ENCODE results near the gene DSTYK. TPM values are rescaled to one million over a fixed set of nuclear protein-coding genes. Genes with fewer than 3 reads are reported as not detected.
"Not testable (repeated sequence)": the region's sequence is repeated elsewhere in the genome, so short reads cannot be mapped to it uniquely, and the experiment has no call there.

The DSTYK gene
- total RNA-seq, 4 donors from 2014 or later = 15.1 to 18.7 (median 16.2) TPM

GRCh38 chr1:205188098-205188497, 23.4 kb downstream of the DSTYK start:
- Histone ChIP-seq H3K27ac (no peak overlapping the region), H3K9me3 (no peaks in the 10 kb centered on the region), H3K27me3 (no peaks in the 10 kb centered on the region), H3K36me3 (peaks cover 0 to 16% of the 10 kb centered on the region in 2 donors), H3K4me3 (no peak overlapping the region), H3K4me1 (peaks cover 4 to 77% (median 20%) of the 10 kb centered on the region in 3 donors)
- TF ChIP-seq POLR2A (IDR thresholded peaks at IDR 0.05) (no peak), EP300 (IDR thresholded peaks at IDR 0.05) (no peak), POLR2AphosphoS5 (IDR thresholded peaks at IDR 0.05) (no peak), CTCF (IDR thresholded peaks at IDR 0.05) (no peak)
- WGBS, 2 donors (ENCODE audit: low coverage in 1 of 2) = 27 to 33% methylated on average over 2 of the region's 2 CpGs
- no peak for ATAC-seq

- no peaks in the 10 kb centered on the region for H3K27me3 ChIP-seq
- H3K27ac ChIP-seq = peak overlapping the region in 1 of 4 donors; percentile 8
- ATAC-seq = no peak
- WGBS, 2 donors (ENCODE audit: low coverage in 1 of 2) = 96% methylated on average over 2 of the region's 10 CpGs; no CpG with 5 or more reads in 1 of the 2 donors
- no peak overlapping the region for H3K4me3 ChIP-seq
- no peak for TF ChIP-seq POLR2A (IDR thresholded peaks at IDR 0.05)
- no peak for TF ChIP-seq EP300 (IDR thresholded peaks at IDR 0.05)
- no peak for TF ChIP-seq CTCF (IDR thresholded peaks at IDR 0.05)
- TF ChIP-seq POLR2AphosphoS5 (IDR thresholded peaks at IDR 0.05) = no peak
- H3K9me3 ChIP-seq = no peaks in the 10 kb centered on the region
- H3K36me3 ChIP-seq = peaks cover 0 to 16% of the 10 kb centered on the region in 2 donors
- peaks cover 4 to 82% (median 20%) of the 10 kb centered on the region in 3 donors for H3K4me1 ChIP-seq
Observed at GRCh38 chr1:205187420-205187819, 24.1 kb downstream of the DSTYK start.

- no peak for ATAC-seq
- peaks cover 4 to 71% (median 14%) of the 10 kb centered on the region in 3 donors for H3K4me1 ChIP-seq
Observed at GRCh38 chr1:205186191-205186590, 25.3 kb downstream of the DSTYK start.

GRCh38 chr1:205183676-205184335, 27.7 kb downstream of the DSTYK start:
- H3K27me3 ChIP-seq = no peaks in the 10 kb centered on the region
- H3K36me3 ChIP-seq = peaks cover 0 to 24% of the 10 kb centered on the region in 2 donors
- no peak for ATAC-seq
- WGBS, 2 donors (ENCODE audit: low coverage in 1 of 2) = 36 to 72% methylated on average over 3 to 4 of the region's 4 CpGs
- no peak overlapping the region for H3K4me3 ChIP-seq
- H3K27ac ChIP-seq = peak overlapping the region in 3 of 4 donors; percentile 26 to 56 (median 44)
- H3K4me1 ChIP-seq = peaks cover 4 to 51% (median 10%) of the 10 kb centered on the region in 3 donors
- H3K9me3 ChIP-seq = no peaks in the 10 kb centered on the region
- TF ChIP-seq EP300 (IDR thresholded peaks at IDR 0.05) = no peak
- TF ChIP-seq POLR2AphosphoS5 (IDR thresholded peaks at IDR 0.05) = no peak
- no peak for TF ChIP-seq POLR2A (IDR thresholded peaks at IDR 0.05)

More at GRCh38 chr1:205186191-205186590, 25.3 kb downstream of the DSTYK start:
- no peak overlapping the region for H3K4me3 ChIP-seq
- H3K36me3 ChIP-seq = peaks cover 0 to 20% of the 10 kb centered on the region in 2 donors
- TF ChIP-seq POLR2A (IDR thresholded peaks at IDR 0.05) = no peak
- TF ChIP-seq EP300 (IDR thresholded peaks at IDR 0.05) = no peak
- TF ChIP-seq CTCF (IDR thresholded peaks at IDR 0.05) = no peak
- TF ChIP-seq POLR2AphosphoS5 (IDR thresholded peaks at IDR 0.05) = no peak
- no peaks in the 10 kb centered on the region for H3K9me3 ChIP-seq
- H3K27me3 ChIP-seq = no peaks in the 10 kb centered on the region
- no peak overlapping the region for H3K27ac ChIP-seq

GRCh38 chr1:205182930-205183329, 28.6 kb downstream of the DSTYK start:
- TF ChIP-seq CTCF (IDR thresholded peaks at IDR 0.05) (no peak), EP300 (IDR thresholded peaks at IDR 0.05) (no peak), POLR2AphosphoS5 (IDR thresholded peaks at IDR 0.05) (no peak), POLR2A (IDR thresholded peaks at IDR 0.05) (no peak)
- peaks cover 0 to 24% of the 10 kb centered on the region in 2 donors for H3K36me3 ChIP-seq
- WGBS, 2 donors (ENCODE audit: low coverage in 1 of 2) = 94% methylated on average over 2 of the region's 2 CpGs; no CpG with 5 or more reads in 1 of the 2 donors
- H3K27ac ChIP-seq = peak overlapping the region in 3 of 4 donors; percentile 26 to 56 (median 44)
- no peaks in the 10 kb centered on the region for H3K9me3 ChIP-seq
- H3K27me3 ChIP-seq = no peaks in the 10 kb centered on the region
- no peak for ATAC-seq
- no peak overlapping the region for H3K4me3 ChIP-seq
- H3K4me1 ChIP-seq = peaks cover 4 to 42% (median 10%) of the 10 kb centered on the region in 3 donors

- WGBS, 2 donors (ENCODE audit: low coverage in 1 of 2) = 89% methylated on average over 6 of the region's 7 CpGs; no CpG with 5 or more reads in 1 of the 2 donors
Observed at GRCh38 chr1:205180331-205180730, 31.2 kb downstream of the DSTYK start.

More at GRCh38 chr1:205180331-205180730, 31.2 kb downstream of the DSTYK start:
- peaks cover 0 to 15% of the 10 kb centered on the region in 2 donors for H3K36me3 ChIP-seq
- H3K9me3 ChIP-seq, ATAC-seq, H3K27ac ChIP-seq, H3K4me3 ChIP-seq, H3K27me3 ChIP-seq: not testable (repeated sequence)
- H3K4me1 ChIP-seq = peaks cover 9 to 38% (median 10%) of the 10 kb centered on the region in 3 donors
